Keratinocyte (primary cell): ENCODE data around the gene ANO2. TPM values are rescaled to one million over a fixed set of nuclear protein-coding genes. Genes with fewer than 3 reads are reported as not detected.

ENCODE experiments used
- DNase-seq: peaks from one replicate; pipeline ENCODE4 v3.0.0-alpha.2; 2011; ENCODE audit warnings: low read depth, missing footprints, low spot score
- FAIRE-seq: peaks from 2 replicates; lab custom pipeline; 2011; peaks lifted over from hg19 to GRCh38; lab: Jason Lieb, UNC
- H2AFZ ChIP-seq: 2 replicates; pipeline ENCODE4 v1.6.0; 2012; ENCODE audit warnings: low read length, control low read depth, inconsistent platforms; ENCODE audit not compliant: control insufficient read depth
- H3K27ac ChIP-seq: 2 replicates; pipeline ENCODE4 v1.5.1; 2011; ENCODE audit warnings: low read length; ENCODE audit not compliant: control insufficient read depth, insufficient read depth
- H3K27me3 ChIP-seq: 3 replicates; pipeline ENCODE4 v1.6.0; 2011; ENCODE audit warnings: low read length; ENCODE audit not compliant: control insufficient read depth, insufficient read depth; ENCODE audit errors: extremely low read depth
- H3K36me3 ChIP-seq, 2 experiments: 2 replicates in 1 of 2; 3 replicates in 1 of 2; pipeline ENCODE4 v1.5.1; 2011; ENCODE audit warnings: low read length in 2 of 2, mild to moderate bottlenecking in 1 of 2; ENCODE audit not compliant: control insufficient read depth in 2 of 2, insufficient read depth in 2 of 2; ENCODE audit errors: extremely low read depth in 1 of 2
- H3K4me1 ChIP-seq: 3 replicates; pipeline ENCODE4 v1.5.1; 2011; ENCODE audit warnings: low read length; ENCODE audit not compliant: control insufficient read depth, insufficient read depth; ENCODE audit errors: extremely low read depth
- H3K4me2 ChIP-seq: 3 replicates; pipeline ENCODE4 v1.6.0; 2011; ENCODE audit warnings: low read depth, low read length; ENCODE audit not compliant: control insufficient read depth, insufficient read depth; ENCODE audit errors: extremely low read depth
- H3K4me3 ChIP-seq, 3 experiments: fragments of 200-600 bp in 1 of 3; sonication (generic) in 1 of 3; 2 replicates in 2 of 3; 3 replicates in 1 of 3; pipeline ENCODE4 v1.5.1; 2011 to 2016; ENCODE audit warnings: low read length in 3 of 3, mild to moderate bottlenecking in 3 of 3, control low read depth in 2 of 3, inconsistent platforms in 1 of 3, low read depth in 1 of 3, mixed read lengths in 1 of 3, mixed run types in 1 of 3, moderate library complexity in 1 of 3; ENCODE audit not compliant: control insufficient read depth in 2 of 3, insufficient read depth in 2 of 3; ENCODE audit errors: extremely low read depth in 1 of 3
- H3K79me2 ChIP-seq: 2 replicates; pipeline ENCODE4 v1.6.0; 2012; ENCODE audit warnings: low read length; ENCODE audit not compliant: control insufficient read depth, insufficient read depth
- H3K9ac ChIP-seq: 3 replicates; pipeline ENCODE4 v1.6.0; 2011; ENCODE audit warnings: low read length; ENCODE audit not compliant: control insufficient read depth, insufficient read depth; ENCODE audit errors: extremely low read depth
- H3K9me1 ChIP-seq: 3 replicates; pipeline ENCODE4 v1.6.0; 2011; ENCODE audit warnings: low read length; ENCODE audit not compliant: control insufficient read depth, insufficient read depth; ENCODE audit errors: extremely low read depth
- H3K9me3 ChIP-seq: 2 replicates; pipeline ENCODE4 v1.5.1; 2012; ENCODE audit warnings: low read depth, low read length; ENCODE audit not compliant: control insufficient read depth
- H4K20me1 ChIP-seq: 3 replicates; pipeline ENCODE4 v1.6.0; 2011; ENCODE audit warnings: low read length; ENCODE audit not compliant: control insufficient read depth, insufficient read depth; ENCODE audit errors: extremely low read depth
- CTCF ChIP-seq, 3 experiments: IDR thresholded peaks in 1 of 3; conservative IDR thresholded peaks in 1 of 3; optimal IDR thresholded peaks in 1 of 3; 2 replicates in 2 of 3; 3 replicates in 1 of 3; pipeline versions ENCODE3 to v1.5.1; 2011; ENCODE audit warnings: low read length in 3 of 3, mild to moderate bottlenecking in 3 of 3, moderate library complexity in 2 of 3, control low read depth in 1 of 3, inconsistent platforms in 1 of 3; ENCODE audit not compliant: insufficient read depth in 2 of 3; ENCODE audit errors: extremely low read depth in 1 of 3
- EZH2 ChIP-seq: IDR thresholded peaks from one replicate; pipeline ENCODE4 v1.6.1; 2012; ENCODE audit warnings: inconsistent platforms, mild to moderate bottlenecking, low read length, moderate library complexity
- dilution Hi-C: fragments of 300-500 bp; cut with MboI; formaldehyde crosslinking; loops from one replicate; pipeline ENCODE4 v1.7.0; 2020; ENCODE audit warnings: low sequenced_read_pairs; ENCODE audit not compliant: extremely low pct_ligation_motif_present
- polyA plus RNA-seq, 5 experiments: library from polyadenylated mRNA; depleted of rRNA in 3 of 5; stranded (reverse) in 3 of 5; stranded (forward) in 1 of 5; unstranded in 1 of 5; fragments of >200 nt; gene quantifications; 1 replicate in 1 of 5; 2 replicates in 3 of 5; 3 replicates in 1 of 5; pipeline versions ENCODE4 v1.2.1 to v1.2.3, GENCODE V29; 2011 to 2012; ENCODE audit warnings: missing spikeins in 2 of 5, low read depth in 1 of 5, low replicate concordance in 1 of 5

ANO2 gene
- polyA plus RNA-seq, 1 donor (not counting 4 experiments of a cell fraction or from before 2014, with no cell fraction given), result 0.14 TPM

- Histone ChIP-seq H4K20me1 (no peaks in the 10 kb centered on the region), H3K27me3 (no peaks in the 10 kb centered on the region), H3K4me1 (no peaks in the 10 kb centered on the region), H3K9me3 (no peaks in the 10 kb centered on the region), H3K4me2 (no peak overlapping the region), H3K79me2 (no peaks in the 10 kb centered on the region), H2AFZ (no peak overlapping the region), H3K4me3 (no peak overlapping the region), H3K9ac (no peak overlapping the region), H3K36me3 (no peaks in the 10 kb centered on the region), H3K9me1 (no peaks in the 10 kb centered on the region), H3K27ac (no peak overlapping the region)
- FAIRE-seq (no peak), DNase-seq (no peak)
- TF ChIP-seq EZH2 (no peak), CTCF (optimal IDR thresholded peaks at IDR 0.05 in 1 of 3, IDR thresholded peaks at IDR 0.05 in 1 of 3, conservative IDR thresholded peaks at IDR 0.05 in 1 of 3; ENCODE audit: extremely low read depth in 1 of 3, insufficient read depth in 2 of 3, low read length in 3 of 3) (no peak)
- dilution Hi-C loops, result no loop called here
These were observed 291.0 kb downstream of the ANO2 start for GRCh38 chr12:5654019-5654418.

GRCh38 chr12:5650829-5651461 is 294.1 kb downstream of the ANO2 start:
- no peaks in the 10 kb centered on the region for H3K79me2 ChIP-seq
- no peak overlapping the region for H3K4me2 ChIP-seq
- H3K9me1 ChIP-seq, result no peaks in the 10 kb centered on the region
- no peak overlapping the region for H3K9ac ChIP-seq
- no peaks in the 10 kb centered on the region for H3K27me3 ChIP-seq
- no peak overlapping the region for H3K4me3 ChIP-seq
- dilution Hi-C loops, result no loop called here
- no peaks in the 10 kb centered on the region for H3K36me3 ChIP-seq
- TF ChIP-seq EZH2 (no peak), CTCF (optimal IDR thresholded peaks at IDR 0.05 in 1 of 3, IDR thresholded peaks at IDR 0.05 in 1 of 3, conservative IDR thresholded peaks at IDR 0.05 in 1 of 3; ENCODE audit: extremely low read depth in 1 of 3, insufficient read depth in 2 of 3, low read length in 3 of 3) (no peak)
- no peak for FAIRE-seq
- H3K27ac ChIP-seq, result no peak overlapping the region
- no peak for DNase-seq
- H4K20me1 ChIP-seq, result no peaks in the 10 kb centered on the region
- no peaks in the 10 kb centered on the region for H3K9me3 ChIP-seq
- no peaks in the 10 kb centered on the region for H3K4me1 ChIP-seq
- H2AFZ ChIP-seq, result no peak overlapping the region
